ENCODE results near the gene SLC37A1. TPM values are rescaled to one million over a fixed set of nuclear protein-coding genes. Genes with fewer than 3 reads are reported as not detected.

SLC37A1 gene
- total RNA-seq, 2 donors from 2014 or later, result 2.0 to 5.0 TPM

GRCh38 chr21:42518626-42519025, 5.0 kb downstream of the SLC37A1 start:
- H3K4me1 ChIP-seq, result peaks cover 0 to 10% of the 10 kb centered on the region in 2 donors
- no peak overlapping the region for H3K27ac ChIP-seq
- peaks cover 10% of the 10 kb centered on the region for H3K36me3 ChIP-seq

GRCh38 chr21:42520628-42521253, 7.1 kb downstream of the SLC37A1 start:
- TF ChIP-seq CTCF (IDR thresholded peaks at IDR 0.05), result no peak
- peaks cover 10% of the 10 kb centered on the region for H3K36me3 ChIP-seq
- DNase-seq (ENCODE audit: low spot score), result no peak

More at GRCh38 chr21:42518626-42519025, 5.0 kb downstream of the SLC37A1 start:
- no peak for TF ChIP-seq CTCF (IDR thresholded peaks at IDR 0.05)
- DNase-seq (ENCODE audit: low spot score), result no peak
- no peaks in the 10 kb centered on the region for H3K27me3 ChIP-seq
- H3K9me3 ChIP-seq, result no peaks in the 10 kb centered on the region
- no peak overlapping the region for H3K4me3 ChIP-seq

GRCh38 chr21:42521384-42521783, 7.7 kb downstream of the SLC37A1 start:
- Histone ChIP-seq H3K4me3 (no peak overlapping the region), H3K27ac (no peak overlapping the region), H3K9me3 (no peaks in the 10 kb centered on the region), H3K4me1 (peaks cover 0 to 24% of the 10 kb centered on the region in 2 donors), H3K36me3 (peaks cover 10% of the 10 kb centered on the region), H3K27me3 (no peaks in the 10 kb centered on the region)
- TF ChIP-seq CTCF (IDR thresholded peaks at IDR 0.05), result no peak
- DNase-seq (ENCODE audit: low spot score), result no peak

More at GRCh38 chr21:42520628-42521253, 7.1 kb downstream of the SLC37A1 start:
- no peaks in the 10 kb centered on the region for H3K9me3 ChIP-seq
- H3K27ac ChIP-seq, result no peak overlapping the region
- H3K27me3 ChIP-seq, result no peaks in the 10 kb centered on the region
- no peak overlapping the region for H3K4me3 ChIP-seq
- H3K4me1 ChIP-seq, result peaks cover 0 to 18% of the 10 kb centered on the region in 2 donors

GRCh38 chr21:42521805-42522204, 8.2 kb downstream of the SLC37A1 start:
- Histone ChIP-seq H3K27ac (no peak overlapping the region), H3K4me1 (peaks cover 0 to 28% of the 10 kb centered on the region in 2 donors), H3K9me3 (no peaks in the 10 kb centered on the region), H3K4me3 (no peak overlapping the region), H3K36me3 (peaks cover 10% of the 10 kb centered on the region), H3K27me3 (no peaks in the 10 kb centered on the region)
- DNase-seq (ENCODE audit: low spot score), result no peak
- TF ChIP-seq CTCF (IDR thresholded peaks at IDR 0.05), result no peak

GRCh38 chr21:42522271-42522670, 8.6 kb downstream of the SLC37A1 start:
- H3K36me3 ChIP-seq, result peaks cover 10% of the 10 kb centered on the region
- H3K4me3 ChIP-seq, result no peak overlapping the region
- H3K9me3 ChIP-seq, result no peaks in the 10 kb centered on the region
- no peak overlapping the region for H3K27ac ChIP-seq
- H3K4me1 ChIP-seq, result peaks cover 0 to 29% of the 10 kb centered on the region in 2 donors
- DNase-seq (ENCODE audit: low spot score), result no peak
- no peak for TF ChIP-seq CTCF (IDR thresholded peaks at IDR 0.05)
- no peaks in the 10 kb centered on the region for H3K27me3 ChIP-seq

- Histone ChIP-seq H3K36me3 (peaks cover 10% of the 10 kb centered on the region), H3K4me1 (peaks cover 0 to 33% of the 10 kb centered on the region in 2 donors), H3K4me3 (no peak overlapping the region), H3K9me3 (no peaks in the 10 kb centered on the region), H3K27ac (no peak overlapping the region), H3K27me3 (no peaks in the 10 kb centered on the region)
- TF ChIP-seq CTCF (IDR thresholded peaks at IDR 0.05), result no peak
- no peak for DNase-seq (ENCODE audit: low spot score)
Measured at GRCh38 chr21:42522771-42523170, 9.1 kb downstream of the SLC37A1 start.

Measured in right atrium auricular region (tissue), 2 donors.